ENCODE data around the gene ZNF592. TPM values are rescaled to one million over a fixed set of nuclear protein-coding genes. Genes with fewer than 3 reads are reported as not detected.
A peak's percentile ranks its signal among the peaks of the same experiment; 100 is the strongest.

ZNF592 gene
- total RNA-seq, 2 donors from 2014 or later = 20.8 to 38.7 TPM

- TF ChIP-seq CTCF (IDR thresholded peaks at IDR 0.05) = no peak
- no peak for TF ChIP-seq POLR2A (IDR thresholded peaks at IDR 0.05)
- TF ChIP-seq POLR2AphosphoS5 (IDR thresholded peaks at IDR 0.05) = no peak
- 87% methylated on average over 1 of the region's 1 CpG for WGBS
- Histone ChIP-seq H3K36me3 (no peaks in the 10 kb centered on the region), H3K4me1 (replicated peaks) (no peaks in the 10 kb centered on the region), H3K27ac (no peak overlapping the region), H3K27me3 (replicated peaks; ENCODE audit: insufficient read depth) (no peaks in the 10 kb centered on the region), H3K9me3 (no peaks in the 10 kb centered on the region), H3K4me3 (no peak overlapping the region)
- intact Hi-C loops (cut with DNase I) = no loop called here
- no peak for DNase-seq (ENCODE audit: low spot score)
Observed at GRCh38 chr15:84836844-84837243, 88.5 kb downstream of the ZNF592 start.

GRCh38 chr15:84839714-84840113 lies 91.3 kb downstream of the ZNF592 start:
- H3K36me3 ChIP-seq = no peaks in the 10 kb centered on the region
- WGBS = 97% methylated on average over 23 of the region's 23 CpGs
- H3K27me3 ChIP-seq (replicated peaks; ENCODE audit: insufficient read depth) = no peaks in the 10 kb centered on the region
- no peaks in the 10 kb centered on the region for H3K4me1 ChIP-seq (replicated peaks)
- intact Hi-C loops (cut with DNase I) = no loop called here
- H3K4me3 ChIP-seq = no peak overlapping the region
- TF ChIP-seq CTCF (IDR thresholded peaks at IDR 0.05) (no peak), POLR2A (IDR thresholded peaks at IDR 0.05) (no peak), POLR2AphosphoS5 (IDR thresholded peaks at IDR 0.05) (no peak)
- no peak for DNase-seq (ENCODE audit: low spot score)
- no peaks in the 10 kb centered on the region for H3K9me3 ChIP-seq
- H3K27ac ChIP-seq = no peak overlapping the region

DNA sequence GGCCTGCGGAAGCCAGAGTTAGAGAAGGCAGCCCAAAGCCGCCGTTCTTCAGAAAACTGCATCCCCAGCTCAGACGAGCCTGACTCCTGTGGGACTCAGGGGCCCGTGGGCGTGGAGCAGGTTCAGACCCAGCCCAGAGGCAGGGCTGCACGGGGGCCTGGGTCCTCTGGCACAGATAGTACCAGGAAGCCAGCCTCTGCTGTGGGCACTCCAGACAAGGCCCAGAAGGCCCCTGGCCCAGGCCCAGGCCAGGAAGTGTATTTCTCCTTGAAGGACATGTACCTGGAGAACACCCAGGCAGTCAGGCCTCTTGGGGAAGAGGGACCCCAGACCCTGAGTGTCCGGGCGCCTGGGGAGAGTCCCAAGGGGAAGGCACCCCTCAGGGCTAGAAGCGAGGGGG lies 91.9 kb downstream of the ZNF592 start:
- no peak overlapping the region for H3K4me3 ChIP-seq
- 91% methylated on average over 10 of the region's 10 CpGs for WGBS
- intact Hi-C loops (cut with DNase I) = no loop called here
- no peak for DNase-seq (ENCODE audit: low spot score)
- TF ChIP-seq POLR2AphosphoS5 (IDR thresholded peaks at IDR 0.05) = no peak
- no peak for TF ChIP-seq POLR2A (IDR thresholded peaks at IDR 0.05)
- no peak for TF ChIP-seq CTCF (IDR thresholded peaks at IDR 0.05)
- no peaks in the 10 kb centered on the region for H3K9me3 ChIP-seq
- H3K4me1 ChIP-seq (replicated peaks) = no peaks in the 10 kb centered on the region
- no peaks in the 10 kb centered on the region for H3K36me3 ChIP-seq
- H3K27me3 ChIP-seq (replicated peaks; ENCODE audit: insufficient read depth) = no peaks in the 10 kb centered on the region
- H3K27ac ChIP-seq = no peak overlapping the region

- no peak for DNase-seq (ENCODE audit: low spot score)
- Histone ChIP-seq H3K9me3 (no peaks in the 10 kb centered on the region), H3K27me3 (replicated peaks; ENCODE audit: insufficient read depth) (no peaks in the 10 kb centered on the region), H3K4me3 (no peak overlapping the region), H3K36me3 (no peaks in the 10 kb centered on the region), H3K27ac (no peak overlapping the region), H3K4me1 (replicated peaks) (no peaks in the 10 kb centered on the region)
- 84% methylated on average over 12 of the region's 12 CpGs for WGBS
- TF ChIP-seq CTCF (IDR thresholded peaks at IDR 0.05) = no peak
- TF ChIP-seq POLR2AphosphoS5 (IDR thresholded peaks at IDR 0.05) = peak; percentile 12
- intact Hi-C loops (cut with DNase I) = no loop called here
Observed at GRCh38 chr15:84840741-84841429, 92.5 kb downstream of the ZNF592 start.

- no peak for DNase-seq (ENCODE audit: low spot score)
- WGBS = 69% methylated on average over 1 of the region's 1 CpG
- H3K4me1 ChIP-seq (replicated peaks) = no peaks in the 10 kb centered on the region
Observed at GRCh38 chr15:84842781-84843180, 94.4 kb downstream of the ZNF592 start.

More at GRCh38 chr15:84842781-84843180, 94.4 kb downstream of the ZNF592 start:
- Histone ChIP-seq H3K36me3 (no peaks in the 10 kb centered on the region), H3K9me3 (no peaks in the 10 kb centered on the region), H3K4me3 (no peak overlapping the region), H3K27ac (no peak overlapping the region), H3K27me3 (replicated peaks; ENCODE audit: insufficient read depth) (no peaks in the 10 kb centered on the region)
- no peak for TF ChIP-seq POLR2AphosphoS5 (IDR thresholded peaks at IDR 0.05)
- TF ChIP-seq POLR2A (IDR thresholded peaks at IDR 0.05) = no peak
- no peak for TF ChIP-seq CTCF (IDR thresholded peaks at IDR 0.05)
- intact Hi-C loops (cut with DNase I) = no loop called here
